ENCODE data around the gene RPL10A. TPM values are rescaled to one million over a fixed set of nuclear protein-coding genes. Genes with fewer than 3 reads are reported as not detected.

The RPL10A gene
- total RNA-seq, 1 donor from 2014 or later = 1,962 TPM

DNA sequence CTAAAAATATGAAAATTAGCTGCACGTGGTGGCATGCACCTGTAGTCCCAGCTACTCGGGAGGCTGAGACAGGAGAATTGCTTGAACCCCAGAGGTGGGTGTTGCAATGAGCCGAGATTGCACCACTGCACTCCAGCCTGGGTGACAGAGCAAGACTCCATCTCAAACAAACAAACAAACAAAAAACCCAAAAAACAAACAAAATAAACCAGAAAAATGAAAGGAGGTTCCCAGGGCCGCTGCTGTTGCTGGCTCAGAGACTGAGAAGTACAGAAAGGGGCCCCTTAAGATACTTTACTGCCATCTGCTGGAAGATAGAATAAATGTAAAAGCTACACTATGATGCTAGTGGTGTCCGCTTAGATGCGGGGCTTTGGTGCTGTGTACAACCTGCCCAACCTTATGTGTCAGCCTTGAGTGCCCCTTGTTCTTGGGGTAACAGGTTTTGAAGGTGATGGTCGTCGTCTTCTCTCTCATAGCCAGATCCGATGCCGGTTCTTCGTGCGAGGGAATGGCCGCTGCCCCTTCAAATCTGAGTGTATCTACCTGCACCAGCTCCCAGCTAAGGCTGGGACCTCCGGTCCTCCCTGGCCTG, 18.8 kb upstream of the RPL10A start:
- DNase-seq = peak; percentile 79

DNA sequence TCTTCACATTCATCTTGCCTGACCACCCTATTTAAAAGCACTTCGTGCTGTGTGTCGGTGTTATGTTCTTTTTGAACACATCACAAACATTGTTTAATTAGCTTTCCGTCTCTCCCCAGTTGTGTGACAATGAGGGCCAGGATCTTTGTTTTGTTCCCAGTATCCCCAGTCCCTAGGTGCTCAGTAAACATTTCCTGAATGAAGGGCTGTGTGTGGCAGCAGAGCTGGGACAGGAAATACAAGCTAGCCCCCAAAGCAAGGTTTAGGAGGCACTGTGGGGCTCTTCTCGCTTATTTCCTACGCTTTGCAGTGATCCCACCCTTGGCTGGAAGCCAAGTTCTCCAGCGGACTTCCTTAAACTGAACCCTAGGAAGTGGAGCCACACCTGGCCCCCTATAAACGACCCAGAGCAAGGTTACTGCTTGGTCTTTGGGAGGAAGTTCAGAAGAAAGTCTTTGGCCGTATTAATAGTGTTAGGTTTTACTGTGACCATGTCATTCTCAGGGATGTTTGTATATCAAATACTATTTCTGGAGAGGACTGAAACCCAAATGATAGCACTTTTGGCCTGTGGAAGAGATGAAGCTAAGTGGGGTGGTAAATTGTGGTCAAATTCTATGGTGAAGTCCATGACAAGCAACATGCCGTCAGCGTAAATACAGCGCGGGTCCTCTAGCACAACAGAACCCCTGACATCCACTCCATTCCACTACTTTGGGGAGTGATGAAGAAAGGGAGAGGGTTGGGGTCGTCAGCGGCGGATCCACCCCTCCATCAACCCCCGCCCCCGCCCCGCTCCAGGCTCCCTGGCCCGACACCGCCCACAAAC, 16.6 kb upstream of the RPL10A start:
- peak; percentile 28 for DNase-seq

DNA sequence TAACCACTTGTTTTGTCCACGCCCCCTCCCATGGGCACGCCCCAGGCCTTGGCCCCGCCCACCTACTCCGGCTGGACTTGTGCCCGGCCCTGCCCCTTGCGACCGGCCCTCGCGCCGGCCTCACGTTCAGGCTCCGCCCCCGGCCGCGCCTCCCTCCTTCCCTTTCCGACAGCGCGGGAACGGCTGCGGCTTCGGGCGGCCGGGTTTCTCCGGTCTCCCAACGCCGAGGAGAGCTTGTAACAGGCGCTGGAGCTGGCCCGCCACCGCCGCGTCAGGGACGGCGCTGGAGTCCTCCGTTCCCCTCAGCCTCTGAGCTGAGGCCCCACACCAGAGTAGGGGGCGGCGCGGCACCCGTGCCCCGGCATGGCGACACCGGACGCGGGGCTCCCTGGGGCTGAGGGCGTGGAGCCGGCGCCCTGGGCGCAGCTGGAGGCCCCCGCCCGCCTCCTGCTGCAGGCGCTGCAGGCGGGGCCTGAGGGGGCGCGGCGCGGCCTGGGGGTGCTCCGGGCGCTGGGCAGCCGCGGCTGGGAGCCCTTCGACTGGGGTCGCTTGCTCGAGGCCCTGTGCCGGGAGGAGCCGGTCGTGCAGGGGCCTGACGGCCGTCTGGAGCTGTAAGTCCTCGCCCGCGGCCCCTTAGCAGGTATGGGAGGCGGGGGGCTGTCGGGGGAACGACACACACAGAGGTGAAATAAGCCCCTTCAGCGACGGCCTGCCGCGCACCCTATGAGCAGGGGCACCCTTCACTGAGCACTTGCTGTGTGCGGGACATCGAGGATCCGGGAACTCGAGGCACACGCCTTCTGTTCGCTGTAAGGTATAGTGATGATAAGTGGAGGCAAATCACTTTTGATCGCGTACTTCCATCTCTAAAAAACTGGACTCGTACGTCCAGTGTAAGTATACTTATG, 15.8 kb upstream of the RPL10A start, which contains the start of gene FANCE:
FANCE (plus strand) TSS at position 156 of the 908 bp plus-strand sequence; CDS start at position 364, 208 bp downstream.
- DNase-seq = peak; percentile 95

DNA sequence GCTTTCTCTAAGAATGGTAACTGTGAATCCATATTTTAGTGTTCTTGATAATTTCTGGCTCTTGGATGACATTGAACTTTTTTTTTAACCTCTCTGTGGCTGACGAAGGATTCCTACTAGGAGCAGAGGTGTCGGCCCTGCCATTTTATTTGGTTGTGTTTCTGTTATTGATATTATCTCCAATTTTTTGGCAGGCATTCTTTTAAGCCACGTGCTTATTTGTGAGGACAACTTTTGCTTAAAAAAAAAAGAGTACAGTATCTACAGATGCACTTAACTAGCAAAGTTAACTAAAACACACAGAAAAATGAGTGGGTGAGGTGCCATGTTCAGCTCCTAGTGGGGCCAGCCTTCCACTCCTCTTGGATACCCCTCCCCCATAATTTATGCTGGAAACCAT, 15.0 kb upstream of the RPL10A start:
- no peak for DNase-seq

DNA sequence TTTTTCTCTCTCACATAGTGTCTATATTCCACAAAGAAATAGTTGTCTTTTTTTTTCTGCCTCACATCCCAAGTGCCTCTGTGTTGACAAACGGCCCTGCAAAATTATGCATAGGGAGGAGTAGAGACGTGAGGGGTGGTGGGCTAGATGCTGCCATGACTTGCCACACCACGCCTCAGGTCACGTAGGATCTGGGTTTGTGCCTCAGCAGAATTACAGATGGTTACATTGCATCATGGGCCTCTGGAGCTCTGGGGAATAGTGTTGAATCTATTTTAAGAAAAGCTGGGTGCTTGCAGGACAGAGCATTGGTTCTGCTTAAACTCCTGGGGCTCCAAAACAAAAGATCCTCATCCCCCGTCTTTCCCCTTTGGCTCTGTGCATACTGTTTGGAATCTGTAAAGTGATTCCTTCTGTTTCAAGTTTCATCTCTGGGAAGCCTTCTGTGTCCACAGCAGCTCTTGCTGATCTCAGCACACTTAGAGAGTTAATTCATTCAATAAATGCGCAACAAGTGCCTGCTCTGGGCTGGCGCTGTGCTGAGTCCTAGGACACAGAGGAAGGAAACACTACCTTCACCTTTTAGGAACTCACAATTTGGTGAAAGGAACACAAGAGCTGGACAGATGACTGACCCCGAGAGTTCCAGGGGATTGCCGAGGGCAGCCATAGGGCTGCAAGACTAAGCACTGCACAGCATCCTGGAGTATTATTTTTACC, 13.7 kb upstream of the RPL10A start:
- no peak for DNase-seq

DNA sequence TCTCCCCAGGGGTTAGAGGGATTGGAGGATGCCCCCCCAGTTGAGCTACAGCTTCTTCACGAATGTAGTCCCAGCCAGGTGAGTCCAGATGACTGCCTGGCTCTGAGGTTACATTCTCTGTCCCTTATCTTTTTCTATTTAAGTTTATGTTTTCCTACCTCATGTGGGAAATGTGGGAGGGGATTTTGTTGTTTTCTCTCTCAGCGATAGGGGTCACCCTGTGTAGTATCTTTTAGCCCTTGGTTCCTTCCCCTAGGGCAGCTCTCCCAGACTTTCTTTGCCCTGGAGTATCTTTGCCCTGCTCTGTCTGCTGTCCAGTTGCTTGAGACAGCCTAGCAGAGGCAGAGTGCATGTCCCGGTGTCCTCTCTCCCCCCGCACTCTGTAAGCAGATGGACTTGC, 10.3 kb upstream of the RPL10A start:
- DNase-seq = no peak

DNA sequence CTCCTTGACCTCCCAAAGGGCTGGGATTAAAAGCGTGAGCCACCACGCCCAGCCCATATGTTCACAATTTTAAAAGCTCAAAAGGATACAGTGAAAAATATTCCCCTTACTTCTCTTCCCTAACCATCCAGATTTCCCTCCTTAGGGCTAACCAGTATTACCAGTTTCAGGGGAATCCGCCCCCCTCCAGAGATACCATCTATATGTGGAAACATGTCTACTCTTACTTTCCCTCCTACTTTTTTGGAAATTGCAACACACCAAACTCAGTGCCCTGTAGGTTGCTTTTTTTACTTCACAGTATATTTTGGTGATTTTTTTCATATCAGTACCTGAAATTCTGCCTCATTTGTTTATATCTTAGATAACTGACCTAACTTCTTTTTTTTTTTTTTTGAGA, 6.9 kb upstream of the RPL10A start:
- no peak for DNase-seq

DNA sequence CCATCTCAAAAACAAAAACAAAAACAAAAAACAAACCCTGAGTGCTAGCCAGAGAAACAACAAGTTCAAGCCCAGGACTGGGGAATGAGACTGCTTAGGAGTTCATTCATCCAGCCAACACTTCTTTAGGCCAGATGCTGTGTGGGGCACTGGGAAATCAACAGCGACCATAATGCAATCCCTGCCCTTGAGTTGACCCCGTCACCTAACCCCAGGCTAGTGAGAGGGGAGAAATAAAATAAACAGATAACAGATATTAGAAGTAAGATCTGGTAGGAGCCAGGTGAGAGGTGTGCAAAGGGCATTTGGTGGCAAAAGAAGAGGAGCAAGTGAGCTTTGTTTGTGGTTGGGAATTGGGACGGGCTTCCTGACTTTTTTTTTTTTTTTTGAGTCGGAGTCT, 4.9 kb upstream of the RPL10A start:
- DNase-seq = no peak

DNA sequence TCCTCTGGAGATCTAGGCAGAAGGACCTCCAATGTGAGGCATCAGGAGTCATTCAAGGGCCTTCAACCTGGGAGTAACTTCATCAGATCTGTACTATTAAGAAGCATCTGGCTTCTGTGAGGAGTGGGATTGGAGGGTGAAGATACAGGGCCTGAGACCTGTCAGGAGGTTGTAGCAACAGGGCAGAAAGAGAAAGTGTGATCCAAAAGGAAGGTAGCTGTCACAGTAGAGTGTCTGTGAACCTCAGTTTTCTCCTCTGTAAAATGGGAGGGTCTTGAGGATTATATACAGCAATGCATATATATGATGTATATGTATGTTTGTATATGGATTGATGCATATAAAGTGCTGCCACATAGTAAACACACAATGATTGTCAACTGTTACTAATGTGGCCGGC, 2.6 kb upstream of the RPL10A start:
- no peak for DNase-seq

DNA sequence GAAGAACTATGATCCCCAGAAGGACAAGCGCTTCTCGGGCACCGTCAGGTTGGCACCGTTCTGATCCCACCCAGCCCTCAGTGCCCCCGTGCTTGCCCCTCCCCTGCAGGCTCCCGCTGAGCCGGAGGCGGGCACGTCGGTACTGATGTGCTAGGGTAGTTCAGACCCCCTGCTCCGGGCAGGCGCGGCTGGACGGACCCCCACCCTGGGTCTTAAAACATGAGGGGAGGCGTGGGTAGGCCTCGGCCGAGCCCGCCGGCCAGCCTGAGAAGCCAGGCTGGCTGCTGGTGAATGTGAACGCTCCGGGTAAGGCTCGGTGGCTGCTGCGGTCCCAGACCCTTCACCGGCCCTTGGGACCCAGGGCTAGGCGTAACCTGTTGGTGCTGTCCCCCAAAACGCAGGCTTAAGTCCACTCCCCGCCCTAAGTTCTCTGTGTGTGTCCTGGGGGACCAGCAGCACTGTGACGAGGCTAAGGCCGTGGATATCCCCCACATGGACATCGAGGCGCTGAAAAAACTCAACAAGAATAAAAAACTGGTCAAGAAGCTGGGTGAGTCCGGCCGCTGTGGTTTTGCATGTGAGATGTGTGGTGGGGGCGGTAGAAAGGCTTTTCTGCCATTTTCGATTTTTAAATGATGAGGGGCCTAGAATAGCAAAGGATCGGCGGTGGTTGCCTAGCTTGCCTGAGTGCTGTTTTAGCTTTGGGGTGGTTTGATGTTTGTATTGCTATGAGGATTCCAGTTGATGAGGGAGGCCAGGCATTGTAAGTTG, 964 bp downstream of the RPL10A start:
- DNase-seq = no peak

DNA sequence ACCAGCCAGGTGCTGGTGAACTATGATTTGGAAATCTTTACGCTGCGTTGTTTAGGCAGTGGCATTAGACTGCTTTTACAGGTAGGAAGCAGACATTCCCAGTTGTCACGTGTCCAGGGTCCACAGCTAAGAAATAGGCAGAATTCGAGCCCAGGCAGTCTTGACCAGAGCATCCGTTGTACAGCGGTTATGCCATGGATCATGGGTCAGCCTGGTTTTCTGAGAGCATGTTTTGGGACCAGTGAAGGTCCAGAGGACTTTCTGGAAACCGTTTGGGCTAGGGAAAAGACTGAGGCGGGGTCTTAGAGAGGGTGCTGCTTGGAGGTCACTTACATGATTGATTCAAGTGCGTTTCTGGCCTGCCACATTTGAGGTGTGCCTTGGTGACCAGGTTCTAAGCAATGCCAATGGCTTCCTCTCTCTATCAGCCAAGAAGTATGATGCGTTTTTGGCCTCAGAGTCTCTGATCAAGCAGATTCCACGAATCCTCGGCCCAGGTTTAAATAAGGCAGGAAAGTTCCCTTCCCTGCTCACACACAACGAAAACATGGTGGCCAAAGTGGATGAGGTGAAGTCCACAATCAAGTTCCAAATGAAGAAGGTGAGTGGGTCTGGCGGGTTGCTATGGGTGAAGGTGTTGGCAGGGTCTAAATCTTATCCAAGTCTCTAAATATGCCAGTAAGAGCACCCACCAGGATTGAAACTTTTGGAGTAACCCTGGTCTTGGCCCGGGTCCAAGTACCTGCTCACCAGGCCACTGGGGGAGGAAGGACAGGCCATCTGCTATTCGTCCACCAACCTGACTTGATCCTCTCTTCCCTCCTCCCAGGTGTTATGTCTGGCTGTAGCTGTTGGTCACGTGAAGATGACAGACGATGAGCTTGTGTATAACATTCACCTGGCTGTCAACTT, 1.8 kb downstream of the RPL10A start:
- peak; percentile 25 for DNase-seq

DNA sequence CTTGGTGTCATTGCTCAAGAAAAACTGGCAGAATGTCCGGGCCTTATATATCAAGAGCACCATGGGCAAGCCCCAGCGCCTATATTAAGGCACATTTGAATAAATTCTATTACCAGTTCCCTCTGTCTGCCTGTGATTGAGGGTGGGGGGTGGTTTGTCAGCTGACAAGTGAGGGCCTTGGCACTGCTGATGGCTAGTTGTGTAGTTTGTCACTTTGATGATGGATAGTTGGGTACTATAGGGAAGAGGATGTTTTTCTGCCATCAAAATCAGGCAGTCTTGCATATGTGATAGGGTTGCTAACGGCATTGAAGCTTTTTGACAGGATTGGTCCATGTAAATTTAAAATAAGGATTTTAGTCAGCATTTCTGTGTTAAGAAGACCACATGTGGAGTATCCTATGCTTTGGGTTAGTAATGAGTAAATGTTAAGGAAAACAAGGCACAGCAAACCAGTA, 2.5 kb downstream of the RPL10A start:
- DNase-seq = no peak

DNA sequence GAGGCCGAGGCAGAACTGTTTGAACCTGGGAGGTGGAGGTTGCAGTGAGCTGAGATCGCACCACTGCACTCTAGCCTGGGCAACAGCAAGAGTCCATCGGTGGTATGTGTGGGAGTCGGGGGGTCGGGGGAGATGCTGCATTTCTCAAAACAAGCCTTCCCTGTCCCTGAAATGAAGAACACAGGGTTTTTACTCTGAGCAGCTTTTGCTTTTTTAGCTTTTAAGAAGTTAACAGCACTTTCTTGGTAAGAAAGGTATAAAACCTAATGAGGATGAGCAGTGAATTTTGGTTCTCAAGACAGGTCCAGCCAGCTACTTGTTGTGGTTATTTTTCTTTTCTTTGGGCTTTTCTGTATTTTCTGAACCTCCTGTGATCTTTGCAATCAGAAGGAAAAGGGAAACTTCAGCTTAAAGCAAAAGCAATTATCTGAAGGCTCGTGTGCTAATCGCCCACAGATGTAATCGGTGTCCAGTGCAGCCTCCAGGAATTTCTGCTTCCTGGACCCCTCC, 3.7 kb downstream of the RPL10A start:
- DNase-seq = no peak

DNA sequence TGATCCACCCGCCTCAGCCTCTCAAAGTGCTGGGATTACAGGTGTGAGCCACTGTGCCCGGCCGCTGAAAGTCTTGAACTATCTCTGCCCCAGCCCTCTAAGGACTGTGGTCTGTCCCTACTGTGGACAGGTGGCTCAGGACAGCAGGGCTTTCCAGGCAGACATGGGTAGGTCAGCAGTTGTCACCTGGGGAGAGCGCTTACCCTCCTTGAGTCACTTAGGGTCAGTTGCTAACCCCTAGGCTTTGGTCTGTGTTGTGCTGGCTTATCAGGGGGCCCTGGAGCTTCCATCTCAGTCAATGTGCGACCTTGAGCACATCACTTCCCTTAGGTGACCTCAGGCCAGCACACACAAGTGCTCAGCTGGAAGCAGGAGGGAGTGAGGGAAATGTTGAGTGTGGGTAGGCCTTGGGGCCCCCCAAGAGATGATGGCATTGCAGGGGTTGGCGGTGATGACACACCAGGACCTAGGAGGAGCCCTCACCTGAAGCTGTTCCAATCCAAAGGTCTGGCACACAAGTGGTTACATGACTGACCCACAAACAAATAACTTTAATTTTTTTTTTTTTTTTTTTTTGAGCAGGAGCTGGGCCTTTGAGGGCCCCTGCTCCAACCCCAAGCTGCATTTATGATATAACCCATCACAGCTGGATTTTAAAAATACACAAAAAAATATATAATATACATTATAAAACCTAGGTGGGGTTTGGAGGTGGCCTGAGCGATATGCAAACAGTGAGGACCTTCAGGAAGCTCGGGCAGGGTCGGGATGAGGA, 5.1 kb downstream of the RPL10A start:
- DNase-seq = no peak

DNA sequence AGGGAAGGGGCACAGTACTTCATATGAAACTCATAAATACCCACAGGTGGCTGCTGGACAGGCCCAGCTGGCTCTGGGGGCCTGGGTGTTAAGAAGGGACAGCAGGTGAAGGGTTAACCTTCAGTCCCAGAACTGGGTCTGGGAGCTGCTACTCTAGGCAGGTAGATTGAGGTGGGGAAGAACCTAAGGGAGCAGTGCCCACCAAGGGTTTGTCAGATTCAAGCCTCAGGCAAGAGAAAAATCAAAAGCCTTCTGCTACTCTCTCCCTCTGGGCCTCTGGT, 5.6 kb downstream of the RPL10A start:
- DNase-seq = no peak

DNA sequence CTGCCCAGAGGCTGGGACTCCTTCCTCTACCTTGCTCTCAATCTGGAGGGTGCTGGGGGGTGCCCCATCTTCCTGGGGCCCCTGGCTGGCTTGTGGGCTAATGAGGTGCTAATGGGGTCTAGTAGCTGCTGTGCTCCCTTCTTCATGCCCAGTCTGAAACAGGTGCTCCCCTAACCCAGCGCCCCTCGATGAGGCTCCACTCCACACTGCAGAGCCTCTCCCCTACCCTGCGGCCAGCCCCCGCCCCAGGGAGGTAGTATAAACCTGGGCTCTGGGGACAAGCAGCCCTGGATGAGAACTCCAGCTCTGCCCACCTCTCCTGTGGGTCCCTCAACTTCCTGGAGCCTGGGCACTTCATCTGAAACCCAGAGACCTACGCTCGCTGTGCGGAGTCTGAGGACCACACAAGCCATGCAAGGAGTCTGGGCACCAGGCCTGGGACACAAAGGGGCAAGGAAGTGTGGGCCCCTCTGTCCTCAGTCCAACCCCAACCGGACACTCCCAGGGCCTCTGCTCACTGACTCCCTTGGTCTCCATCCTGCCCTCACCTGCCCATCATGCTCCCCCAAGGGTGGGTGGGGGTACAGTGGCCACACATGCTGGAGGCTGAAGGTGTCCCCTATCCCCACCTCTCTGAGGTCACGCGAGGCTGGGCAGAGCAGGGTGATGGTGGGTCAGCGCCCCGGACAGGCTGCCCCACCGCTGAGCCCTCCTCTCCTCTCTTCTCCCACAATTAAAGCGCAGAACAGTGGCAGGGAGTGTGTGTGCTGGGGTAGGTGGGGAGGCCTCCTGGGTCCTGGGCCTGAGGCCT, 6.1 kb downstream of the RPL10A start:
- no peak for DNase-seq

DNA sequence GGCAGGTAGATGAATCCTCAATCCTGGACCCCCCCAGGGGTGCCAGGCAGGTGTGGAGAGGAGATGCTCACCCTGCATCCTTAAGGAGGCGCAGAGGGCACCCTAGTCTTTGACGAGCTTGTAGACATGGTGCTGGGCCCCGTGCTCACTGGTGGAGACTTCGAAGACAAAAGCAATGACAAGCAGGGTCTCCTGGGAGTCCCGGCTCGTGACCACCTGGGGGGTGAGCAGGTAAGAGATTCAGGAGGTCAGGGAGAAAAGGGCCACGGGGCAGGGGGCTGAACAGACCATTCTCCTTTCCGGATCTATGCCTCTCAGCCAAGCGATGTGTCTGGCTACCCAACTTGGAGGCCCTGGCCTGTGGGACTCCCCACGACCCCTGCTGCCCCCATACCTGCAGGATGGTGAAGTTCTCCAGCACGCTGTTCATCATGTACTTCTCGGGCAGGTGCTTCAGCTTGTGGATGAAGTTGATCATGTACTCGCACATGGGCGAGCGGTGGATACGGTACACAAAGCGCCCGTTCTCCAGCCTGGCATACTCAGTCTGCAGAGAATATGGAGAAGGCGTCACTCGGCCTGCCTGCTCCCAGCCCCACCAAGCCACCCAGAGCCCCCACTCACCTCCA, 6.9 kb downstream of the RPL10A start:
- DNase-seq = no peak

DNA sequence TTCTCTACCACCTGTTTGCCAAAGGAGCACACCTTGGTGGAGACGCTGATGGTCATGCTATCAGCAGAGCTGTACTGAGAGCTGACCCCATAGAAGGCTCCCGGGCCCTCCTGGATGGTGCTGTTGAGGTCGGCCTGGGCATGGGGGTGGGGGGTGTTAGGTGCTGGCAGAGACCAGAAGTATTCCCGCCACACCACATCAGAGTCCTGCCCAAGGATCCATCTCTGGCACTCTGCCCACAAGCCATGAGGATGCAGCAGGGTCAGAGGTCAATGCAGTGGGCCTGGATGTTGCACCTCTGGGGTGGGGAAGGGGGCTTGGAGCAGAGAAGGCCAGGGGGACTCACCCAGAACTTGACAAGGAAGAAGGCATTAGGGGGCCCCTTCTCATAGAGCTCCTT, 7.4 kb downstream of the RPL10A start:
- DNase-seq = no peak
